ENCODE data around the gene YOD1.

The YOD1 gene

GRCh38 chr1:207013321-207014085 is 37.5 kb downstream of the YOD1 start:
- DNase-seq (ENCODE audit: low read depth in 1 of 2, low spot score in 1 of 2), result no peak

- no peak for DNase-seq (ENCODE audit: low read depth in 1 of 2, low spot score in 1 of 2)
Observed at GRCh38 chr1:207010726-207011125, 40.3 kb downstream of the YOD1 start.

GRCh38 chr1:207009945-207010344 is 41.1 kb downstream of the YOD1 start:
- DNase-seq (ENCODE audit: low read depth in 1 of 2, low spot score in 1 of 2), result no peak

GRCh38 chr1:207009182-207009850 is 41.7 kb downstream of the YOD1 start:
- DNase-seq (ENCODE audit: low read depth in 1 of 2, low spot score in 1 of 2), result no peak

- DNase-seq (ENCODE audit: low read depth in 1 of 2, low spot score in 1 of 2), result no peak
Observed at GRCh38 chr1:207007352-207008033, 43.5 kb downstream of the YOD1 start.

GRCh38 chr1:207006914-207007313 is 44.1 kb downstream of the YOD1 start:
- DNase-seq (ENCODE audit: low read depth in 1 of 2, low spot score in 1 of 2), result no peak

GRCh38 chr1:207006083-207006482 is 44.9 kb downstream of the YOD1 start:
- no peak for DNase-seq (ENCODE audit: low read depth in 1 of 2, low spot score in 1 of 2)

- DNase-seq (ENCODE audit: low read depth in 1 of 2, low spot score in 1 of 2), result peak in 1 of 2 donors; percentile 25
Observed at GRCh38 chr1:207004931-207005830, 45.8 kb downstream of the YOD1 start.

GRCh38 chr1:207003210-207003609 is 47.8 kb downstream of the YOD1 start:
- DNase-seq (ENCODE audit: low read depth in 1 of 2, low spot score in 1 of 2), result no peak

DNA sequence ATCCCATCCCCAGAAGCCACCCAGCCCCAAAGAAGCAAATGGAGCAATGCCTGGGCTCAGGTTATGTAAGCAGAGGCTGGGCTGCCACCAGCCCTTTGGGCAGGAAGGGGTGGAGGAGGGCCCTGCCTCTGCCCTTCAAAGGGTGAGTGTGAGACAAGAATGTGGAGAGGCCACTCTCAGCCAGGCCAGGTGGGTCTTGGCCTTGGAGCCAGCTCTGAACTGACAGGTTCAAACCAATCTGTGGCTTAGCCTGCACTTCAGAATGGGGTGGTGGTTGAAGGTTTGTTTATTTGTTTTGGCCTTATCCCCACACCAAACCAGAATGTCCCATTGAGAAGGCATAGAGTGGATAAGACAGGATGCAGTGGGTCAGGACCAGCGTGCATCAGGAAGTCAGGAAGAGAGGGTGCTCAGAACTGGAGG is 48.3 kb downstream of the YOD1 start:
- no peak for DNase-seq (ENCODE audit: low read depth in 1 of 2, low spot score in 1 of 2)

- DNase-seq (ENCODE audit: low read depth in 1 of 2, low spot score in 1 of 2), result no peak
Observed at GRCh38 chr1:207001492-207002245, 49.3 kb downstream of the YOD1 start.

DNA sequence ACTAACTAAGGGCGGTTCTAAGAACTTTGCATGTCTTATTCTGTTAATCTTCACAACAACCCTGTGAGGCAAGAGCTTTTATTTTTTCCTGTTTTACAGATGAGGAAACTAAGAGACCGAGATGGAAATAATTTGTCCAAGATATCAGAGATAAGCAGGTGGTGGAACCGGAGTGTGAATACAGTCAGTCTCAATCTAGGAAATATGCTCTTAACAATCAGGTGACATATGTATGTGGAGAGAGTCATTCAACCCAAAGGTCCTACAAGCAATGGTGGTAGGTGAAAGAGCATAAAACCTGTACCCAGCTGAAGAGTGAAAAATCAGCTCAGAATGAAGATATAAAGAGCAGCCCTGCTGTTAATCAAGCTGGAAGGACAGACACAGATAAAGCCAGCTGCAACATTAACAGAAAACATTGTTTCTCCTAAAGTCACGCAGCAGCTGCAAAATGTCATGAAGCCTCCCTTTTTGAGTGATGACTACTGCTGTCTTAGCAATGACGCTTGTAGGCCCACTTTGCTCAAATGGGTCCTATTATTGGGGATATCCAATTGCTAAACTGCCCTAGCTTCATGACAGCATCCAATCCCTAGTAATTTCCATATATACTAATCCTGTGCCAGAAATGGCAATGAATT is 50.2 kb downstream of the YOD1 start:
- no peak for DNase-seq (ENCODE audit: low read depth in 1 of 2, low spot score in 1 of 2)

DNA sequence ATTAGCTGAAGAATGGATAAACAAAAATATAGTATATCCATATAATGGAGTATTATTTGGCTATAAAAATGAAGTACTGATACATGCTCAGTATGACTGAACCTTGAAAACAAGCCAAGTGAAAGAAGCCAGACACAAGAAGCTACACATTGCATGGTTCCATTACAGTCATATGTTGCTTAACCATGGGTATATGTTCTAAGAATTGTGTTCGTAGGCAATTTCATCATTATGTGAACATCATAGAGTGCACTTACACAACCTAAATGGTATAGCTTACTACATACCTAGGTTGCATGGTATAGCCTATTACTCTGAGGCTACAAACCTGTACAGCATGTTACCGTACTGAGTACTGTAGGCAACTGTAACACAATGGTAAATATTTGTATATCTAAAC is 52.2 kb downstream of the YOD1 start:
- no peak for DNase-seq (ENCODE audit: low read depth in 1 of 2, low spot score in 1 of 2)
